MM.1S (cell line): ENCODE data around the gene PHLDB2.

ENCODE experiments used
- EZH2 ChIP-seq: fragments of 300-600 bp; sonication (generic); optimal IDR thresholded peaks from 2 replicates; pipeline ENCODE3; 2017; ENCODE audit warnings: low read depth, mild to moderate bottlenecking, antibody characterized with exemption, low read length, mixed read lengths
- EZH2phosphoT487 ChIP-seq: fragments of 300-600 bp; sonication (generic); IDR thresholded peaks from 2 replicates; pipeline ENCODE4 v1.6.1; 2018; ENCODE audit warnings: antibody characterized with exemption, low read length
- TF ChIP-seq, protein P1 (sequence below): fragments of 300-600 bp; sonication (generic); IDR thresholded peaks from 2 replicates; pipeline ENCODE4 v1.5.1; 2016; ENCODE audit warnings: antibody characterized with exemption, low read length, mixed read lengths

DNA sequence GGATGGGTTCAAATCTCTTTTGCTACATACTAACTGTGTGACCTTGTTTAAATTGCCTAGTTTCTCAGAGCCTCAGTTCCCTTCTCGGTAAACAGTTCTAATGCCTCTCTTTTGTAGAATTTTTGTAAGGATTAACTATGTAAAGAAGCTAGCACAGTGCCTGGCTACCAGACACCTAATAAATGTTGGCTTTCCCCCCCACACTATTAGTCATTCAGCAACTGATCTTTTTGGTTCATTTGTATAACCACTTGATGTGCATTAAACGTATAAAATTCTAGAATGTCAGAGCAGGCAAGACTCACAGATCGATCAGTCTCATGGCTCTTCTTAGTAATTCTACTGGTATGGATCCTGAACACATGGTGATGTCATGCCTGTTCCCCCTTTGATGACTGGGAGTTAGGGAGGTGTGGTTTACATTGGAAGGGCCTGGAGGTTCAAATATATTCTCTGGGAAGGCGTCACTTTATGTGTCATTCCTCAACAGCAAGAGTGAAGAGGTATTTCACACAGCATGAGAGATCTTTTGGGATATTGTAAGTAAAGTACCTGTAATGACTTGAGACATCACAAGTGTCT lies 146.1 kb downstream of the PHLDB2 start:
- TF ChIP-seq EZH2: no peak
- TF ChIP-seq, protein P1, sequence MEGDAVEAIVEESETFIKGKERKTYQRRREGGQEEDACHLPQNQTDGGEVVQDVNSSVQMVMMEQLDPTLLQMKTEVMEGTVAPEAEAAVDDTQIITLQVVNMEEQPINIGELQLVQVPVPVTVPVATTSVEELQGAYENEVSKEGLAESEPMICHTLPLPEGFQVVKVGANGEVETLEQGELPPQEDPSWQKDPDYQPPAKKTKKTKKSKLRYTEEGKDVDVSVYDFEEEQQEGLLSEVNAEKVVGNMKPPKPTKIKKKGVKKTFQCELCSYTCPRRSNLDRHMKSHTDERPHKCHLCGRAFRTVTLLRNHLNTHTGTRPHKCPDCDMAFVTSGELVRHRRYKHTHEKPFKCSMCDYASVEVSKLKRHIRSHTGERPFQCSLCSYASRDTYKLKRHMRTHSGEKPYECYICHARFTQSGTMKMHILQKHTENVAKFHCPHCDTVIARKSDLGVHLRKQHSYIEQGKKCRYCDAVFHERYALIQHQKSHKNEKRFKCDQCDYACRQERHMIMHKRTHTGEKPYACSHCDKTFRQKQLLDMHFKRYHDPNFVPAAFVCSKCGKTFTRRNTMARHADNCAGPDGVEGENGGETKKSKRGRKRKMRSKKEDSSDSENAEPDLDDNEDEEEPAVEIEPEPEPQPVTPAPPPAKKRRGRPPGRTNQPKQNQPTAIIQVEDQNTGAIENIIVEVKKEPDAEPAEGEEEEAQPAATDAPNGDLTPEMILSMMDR: no peak
- no peak for TF ChIP-seq EZH2phosphoT487
